Cortex of kidney (tissue), 1 donor: ENCODE data around the gene SLC27A1.
"Not testable (repeated sequence)": the region's sequence is repeated elsewhere in the genome, so short reads cannot be mapped to it uniquely, and the experiment has no call there.

Experiments
- DNase-seq: peaks from one replicate; lab custom pipeline; 2025; lab: John Stamatoyannopoulos, UW

SLC27A1 gene

DNA sequence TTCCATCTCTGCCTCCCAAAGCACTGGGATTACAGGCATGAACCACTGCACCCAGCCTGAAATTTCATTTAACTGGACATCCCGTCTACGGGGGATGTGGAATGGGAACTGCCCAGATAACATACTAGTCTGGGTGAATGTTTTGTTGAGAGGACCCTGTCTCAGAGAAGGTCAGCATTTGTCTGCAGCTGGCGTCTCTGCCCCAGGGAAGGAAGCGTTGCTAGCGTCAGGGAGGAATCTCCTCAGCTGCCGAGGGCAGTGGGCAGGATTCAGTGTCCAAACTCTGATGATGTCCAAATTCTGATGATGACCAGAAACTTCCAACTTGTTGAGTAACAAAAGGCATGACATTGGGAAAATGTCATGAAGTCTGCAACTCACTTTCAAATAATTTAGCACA is 12.7 kb upstream of the SLC27A1 start:
- DNase-seq, result no peak

DNA sequence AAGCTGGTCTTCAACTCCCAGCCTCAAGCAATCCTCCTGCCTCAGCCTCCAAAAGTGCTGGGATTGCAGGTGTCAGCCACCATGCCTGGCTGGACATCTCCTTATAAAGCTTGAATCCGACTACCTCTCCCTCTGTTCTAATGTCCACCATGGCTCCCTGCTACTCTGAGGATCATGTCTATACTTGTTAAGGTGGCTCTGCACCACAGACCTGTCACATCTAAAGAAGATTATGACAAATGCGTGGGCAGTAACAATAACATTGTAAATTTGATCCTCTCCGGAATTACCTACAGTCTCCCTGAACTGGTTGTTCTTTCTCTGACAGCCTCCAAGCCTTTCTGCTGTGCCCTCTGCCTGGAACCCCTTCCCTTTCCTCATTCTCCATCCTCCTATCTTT is 11.4 kb upstream of the SLC27A1 start:
- no peak for DNase-seq

DNA sequence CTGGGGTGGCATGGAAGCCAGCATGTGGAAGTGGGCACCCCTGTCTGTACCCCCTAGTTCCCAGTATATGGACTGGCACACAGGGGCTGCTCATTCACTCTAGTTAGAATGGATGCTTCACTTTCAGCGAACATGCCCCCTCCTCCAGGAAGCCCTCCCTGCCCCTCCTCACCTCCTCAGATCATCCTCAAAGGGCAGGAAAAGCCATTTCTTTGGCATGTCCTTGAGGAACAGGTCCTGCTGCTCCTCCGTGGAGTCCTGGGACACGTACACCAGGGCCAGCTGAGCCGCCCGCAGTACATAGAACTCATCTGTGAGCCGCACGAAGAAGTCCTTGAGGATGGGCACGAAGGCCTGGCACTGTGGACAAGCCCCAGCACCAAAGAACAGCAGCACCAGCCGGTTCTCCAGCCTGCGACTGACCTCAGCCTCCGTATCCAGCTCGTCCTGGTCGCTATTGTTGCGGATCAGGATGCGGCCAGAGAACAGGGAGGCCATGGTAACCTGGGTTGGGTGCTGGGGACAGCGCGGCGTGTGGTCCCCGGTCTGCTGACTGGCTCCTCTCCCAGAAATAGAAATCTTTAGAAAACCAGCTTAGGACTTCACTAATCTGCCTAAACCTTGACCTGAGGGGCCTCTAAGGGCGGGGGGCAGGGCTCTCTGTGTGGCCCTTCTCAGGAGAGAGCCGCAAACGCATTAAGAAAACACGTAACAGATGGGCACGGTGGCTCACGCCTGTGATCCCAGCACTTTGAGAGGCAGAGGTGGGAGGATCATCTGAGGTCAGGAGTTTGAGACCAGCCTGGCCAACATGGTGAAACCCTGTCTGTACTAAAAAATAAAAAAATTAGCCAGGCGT is 9.7 kb upstream of the SLC27A1 start, which contains the start of gene NXNL1:
Gene NXNL1 (minus strand): TSS at position 555 of the 859 bp plus-strand sequence. CDS start 57 bp downstream, at position 498.
- no peak for DNase-seq

DNA sequence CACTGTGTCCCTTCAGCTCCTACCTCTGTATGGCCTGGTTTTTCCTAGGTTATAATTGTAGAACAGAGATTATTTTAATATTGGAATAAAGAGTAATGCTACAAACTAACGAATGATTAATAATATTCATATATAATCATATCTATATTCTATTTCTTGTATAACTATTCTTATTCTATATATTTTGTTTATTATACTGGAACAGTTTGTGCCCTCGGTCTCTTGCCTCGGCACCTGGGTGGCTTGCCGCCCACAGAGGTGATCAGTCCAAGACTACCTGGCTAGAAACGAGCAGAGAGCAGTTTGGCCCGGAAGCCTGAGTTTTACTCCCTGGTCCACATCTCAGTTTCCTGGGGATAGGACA is 3.9 kb upstream of the SLC27A1 start:
- DNase-seq, result no peak

DNA sequence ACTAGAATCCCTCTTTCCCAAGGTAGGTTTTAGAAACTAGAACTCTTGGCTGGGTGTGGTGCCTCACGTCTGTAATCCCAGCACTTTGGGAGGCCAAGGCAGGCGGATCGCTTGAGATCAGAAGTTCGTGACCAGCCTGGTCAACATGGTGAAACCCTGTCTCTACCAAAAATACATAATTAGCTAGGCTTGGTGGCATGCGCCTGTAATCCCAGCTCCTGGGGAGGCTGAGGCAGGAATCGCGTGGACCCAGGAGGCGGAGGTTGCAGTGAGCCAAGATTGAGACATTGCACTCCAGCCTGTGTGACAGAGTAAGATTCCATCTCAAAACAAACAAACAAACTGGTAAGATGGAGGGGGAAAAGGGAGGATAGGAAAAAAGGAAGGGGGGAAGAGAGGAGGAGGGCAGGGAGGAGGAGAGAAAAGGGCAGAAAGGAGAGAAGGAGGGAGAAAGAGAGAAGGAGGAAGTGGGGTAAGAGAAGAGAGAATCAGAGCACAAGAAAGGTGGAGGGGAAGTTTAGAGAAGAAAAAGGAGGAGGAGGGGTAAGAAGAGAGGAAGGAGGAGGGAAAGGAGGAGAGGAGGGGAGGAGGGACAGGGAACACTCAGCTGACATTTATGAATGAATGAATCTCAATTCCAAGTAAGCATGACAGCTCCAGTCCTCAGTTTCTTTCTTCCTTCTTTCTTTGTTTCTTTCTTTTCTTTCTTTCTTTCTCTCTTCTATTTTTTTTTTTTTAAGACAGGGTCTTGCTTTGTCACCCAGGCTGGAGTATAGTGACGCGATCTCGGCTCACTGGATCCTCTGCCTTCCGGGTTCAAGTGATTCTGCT is 2.6 kb upstream of the SLC27A1 start:
- no peak for DNase-seq

DNA sequence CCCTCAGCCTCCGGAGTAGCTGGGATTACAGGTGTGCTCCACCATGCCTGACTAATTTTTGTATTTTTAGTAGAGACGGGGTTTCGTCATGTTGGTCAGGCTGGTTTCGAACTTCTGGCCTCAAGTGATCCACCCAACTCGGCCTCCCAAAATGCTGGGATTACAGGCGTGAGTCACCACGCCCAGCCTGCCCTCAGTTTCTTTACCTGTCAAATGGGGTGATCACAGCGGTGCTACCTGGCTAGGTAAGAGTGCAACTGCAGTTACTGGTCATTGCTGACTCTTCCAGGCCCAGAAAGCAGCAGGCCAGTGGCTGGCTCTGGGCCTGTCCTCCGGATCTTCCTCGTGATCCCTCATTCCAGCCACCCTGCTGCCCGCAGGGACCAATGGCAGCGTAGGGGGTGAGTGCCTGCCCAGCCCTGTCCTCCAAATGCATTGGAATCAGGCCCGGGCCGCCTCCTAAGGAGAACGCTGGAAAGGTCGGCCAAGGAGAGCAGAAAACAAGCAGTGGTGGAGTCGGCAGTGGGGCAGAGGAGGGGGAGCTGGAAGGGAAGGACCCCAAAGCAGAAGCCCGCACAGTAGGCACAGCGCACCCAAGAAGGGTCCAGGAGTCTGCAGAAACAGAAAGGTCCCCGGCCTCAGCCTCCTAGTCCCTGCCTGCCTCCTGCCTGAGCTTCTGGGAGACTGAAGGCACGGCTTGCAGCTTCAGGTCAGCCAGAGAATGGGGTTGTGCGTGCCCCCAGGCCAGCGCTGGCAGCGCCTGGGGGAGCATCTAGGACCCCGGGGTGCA is 1.8 kb upstream of the SLC27A1 start:
- no peak for DNase-seq

DNA sequence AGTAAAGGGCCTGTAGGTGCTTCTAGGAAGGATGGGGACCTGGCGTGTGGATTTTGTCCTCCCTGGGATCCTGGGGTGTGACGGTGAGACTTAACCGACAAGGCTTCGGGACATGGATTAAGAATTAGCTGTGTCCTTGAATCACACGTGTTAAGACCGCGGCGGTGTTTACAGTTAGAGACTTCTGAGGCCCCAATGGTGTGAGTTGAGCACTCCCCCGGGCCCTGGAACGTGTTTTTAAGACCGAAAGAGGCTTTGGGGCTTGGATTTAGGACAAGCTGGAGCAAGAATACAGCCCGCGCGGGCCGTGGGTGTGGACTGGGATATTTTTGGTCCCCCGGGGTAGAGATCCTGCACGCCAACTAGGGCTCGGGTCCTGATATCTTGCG is 1.2 kb upstream of the SLC27A1 start:
- no peak for DNase-seq

DNA sequence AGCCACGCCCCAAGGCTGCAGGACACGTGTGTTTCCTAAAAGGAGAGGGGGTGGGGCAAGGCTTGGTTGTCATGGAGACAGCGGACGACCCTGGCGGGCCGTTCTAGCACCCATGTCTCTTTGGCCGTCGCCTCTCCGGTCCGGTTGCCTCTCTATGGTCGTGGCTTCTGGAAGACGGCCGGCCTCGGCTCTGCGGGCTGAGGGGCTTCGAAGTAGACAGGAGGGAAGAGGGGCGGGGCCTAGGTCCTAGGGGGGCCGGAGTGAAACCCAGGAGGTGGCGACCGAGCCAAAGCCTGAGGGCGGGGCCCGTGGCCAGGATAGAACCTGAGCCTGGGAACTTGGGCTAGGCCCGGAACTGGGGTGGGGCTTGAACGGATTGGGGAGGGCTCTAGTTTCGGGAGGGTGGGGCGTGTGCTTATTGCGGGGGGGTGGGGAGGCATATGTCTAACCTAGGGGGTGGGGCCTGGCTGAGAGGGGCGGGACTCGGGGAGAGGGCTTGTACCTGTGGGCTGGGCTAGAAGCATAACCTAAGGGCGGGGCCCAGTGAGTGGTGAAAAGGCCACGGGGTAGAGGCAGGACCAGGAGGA is 750 bp upstream of the SLC27A1 start:
- DNase-seq, result no peak

DNA sequence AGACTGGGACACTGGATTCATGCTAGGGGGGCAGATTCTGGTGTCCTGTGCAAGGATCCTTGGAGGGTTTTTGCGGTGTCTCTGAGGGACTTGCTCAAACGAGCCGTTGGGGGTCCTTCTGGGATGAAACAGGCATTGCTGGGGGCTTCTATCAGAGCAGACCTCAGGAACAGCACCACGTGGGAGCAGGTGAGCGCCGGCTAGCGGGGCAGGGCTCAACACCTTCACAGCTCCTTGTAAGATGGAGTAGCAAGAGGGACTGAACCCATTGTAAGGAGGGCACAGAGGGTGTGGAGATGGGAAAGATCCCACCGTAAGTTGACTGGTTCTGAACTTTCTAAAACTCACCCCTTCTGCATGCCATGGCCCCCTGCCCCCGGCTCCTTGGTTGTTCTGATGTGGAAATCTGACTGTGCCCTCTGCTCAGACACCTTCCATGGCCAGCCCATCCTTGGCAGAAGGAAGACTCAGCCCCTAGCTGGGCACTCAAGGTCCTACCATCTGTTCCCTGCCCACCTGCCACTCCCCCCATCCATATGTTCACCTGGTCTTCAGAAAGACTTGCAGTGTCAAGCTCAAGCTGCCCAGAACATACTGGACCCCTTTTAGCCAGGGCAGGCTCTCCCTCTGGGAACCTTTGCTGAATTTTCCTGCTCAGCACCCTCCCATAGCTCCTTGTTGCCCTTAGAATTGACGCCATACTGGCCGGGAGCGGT is 1.2 kb downstream of the SLC27A1 start:
- no peak for DNase-seq

DNA sequence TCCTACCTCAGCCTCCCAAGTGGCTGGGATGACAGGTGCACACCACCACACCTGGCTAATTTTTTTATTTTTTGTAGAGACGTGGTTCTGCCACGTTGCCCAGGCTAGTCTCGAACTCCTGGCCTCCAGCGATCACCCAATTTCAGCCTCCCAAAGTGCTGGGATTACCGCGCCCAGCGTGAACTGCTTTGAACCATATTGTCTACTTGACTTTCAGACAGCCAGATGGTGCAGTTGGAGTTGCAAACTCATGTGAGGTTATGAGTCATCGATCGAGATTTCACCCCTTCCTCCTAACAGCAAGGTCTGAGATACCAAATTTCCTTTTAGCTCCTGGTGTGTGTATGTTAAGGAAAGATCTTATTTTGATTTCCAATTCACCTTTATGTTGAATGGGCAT is 2.7 kb downstream of the SLC27A1 start:
- DNase-seq, result no peak

DNA sequence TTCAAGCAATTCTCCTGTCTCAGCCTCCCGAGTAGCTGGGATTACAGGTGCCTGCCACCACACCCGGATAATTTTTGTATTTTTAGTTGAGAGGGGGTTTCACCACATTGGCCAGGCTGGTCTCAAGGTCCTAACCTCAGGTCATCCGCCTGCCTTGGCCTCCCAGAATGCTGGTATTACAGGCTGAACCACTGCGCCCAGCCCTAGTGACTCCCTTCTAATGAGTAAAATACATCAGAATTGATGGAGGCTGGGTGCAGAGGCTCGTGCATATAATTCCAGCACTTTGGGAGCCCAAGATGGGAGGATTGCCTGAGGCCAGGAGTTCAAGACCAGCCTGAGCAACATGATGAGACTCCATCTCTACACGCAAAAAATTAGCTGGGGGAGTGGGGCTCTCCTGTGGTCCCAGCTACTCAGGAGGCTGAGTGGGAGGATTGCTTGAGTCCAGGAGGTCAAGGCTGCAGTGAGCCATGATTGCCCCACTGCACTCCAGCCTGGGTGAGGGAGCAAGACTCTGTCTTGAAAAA is 4.8 kb downstream of the SLC27A1 start:
- not testable (repeated sequence) for DNase-seq

DNA sequence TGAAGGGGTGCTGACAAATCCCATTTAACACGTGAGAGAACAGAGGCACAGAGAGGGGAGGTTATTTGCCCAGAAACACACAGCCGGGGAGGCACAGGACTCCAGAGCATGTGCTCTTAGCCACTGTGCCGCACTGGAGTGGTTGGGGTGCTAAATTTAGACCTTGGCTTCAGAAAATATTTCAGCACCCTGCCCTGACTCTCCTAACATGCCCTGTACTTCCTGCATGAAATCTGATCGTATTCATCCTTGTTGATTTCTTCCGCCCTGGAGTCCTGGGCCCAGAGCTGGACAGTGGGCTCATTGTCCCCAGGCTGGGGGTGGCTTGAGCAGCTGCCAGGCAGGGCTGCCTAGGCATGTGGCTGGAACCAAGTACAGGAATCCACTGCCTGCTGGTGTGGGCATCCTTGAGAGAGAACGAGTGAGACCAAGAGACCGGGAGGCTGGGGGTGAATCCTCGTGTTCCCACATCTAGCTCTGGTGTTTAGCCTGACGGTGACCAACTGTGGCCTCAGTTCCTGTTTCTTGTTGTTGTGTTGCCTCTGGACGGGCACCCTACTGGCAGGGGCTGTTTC is 5.3 kb downstream of the SLC27A1 start:
- DNase-seq, result no peak

DNA sequence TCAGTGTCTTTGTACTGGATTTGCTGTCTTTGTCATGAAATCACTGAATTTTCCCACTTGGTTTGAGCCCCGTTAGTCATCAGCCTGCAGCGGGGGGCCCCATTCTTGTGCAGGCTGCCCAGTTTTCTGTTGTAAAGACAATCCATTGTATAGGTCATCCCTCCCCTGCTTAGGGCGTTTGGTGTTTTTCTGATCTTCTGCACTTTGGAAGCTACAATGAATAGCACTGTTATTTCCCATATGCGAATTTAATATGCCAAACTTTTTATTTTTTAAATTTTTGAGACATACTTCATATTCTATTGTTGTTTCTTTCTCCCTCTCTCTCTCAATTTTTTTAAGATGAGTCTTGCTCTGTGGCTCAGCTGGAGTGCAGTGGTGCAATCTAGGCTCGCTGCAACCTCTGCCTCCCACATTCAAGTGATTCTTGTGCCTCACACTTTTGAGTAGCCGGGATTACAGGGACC is 9.0 kb downstream of the SLC27A1 start:
- no peak for DNase-seq

DNA sequence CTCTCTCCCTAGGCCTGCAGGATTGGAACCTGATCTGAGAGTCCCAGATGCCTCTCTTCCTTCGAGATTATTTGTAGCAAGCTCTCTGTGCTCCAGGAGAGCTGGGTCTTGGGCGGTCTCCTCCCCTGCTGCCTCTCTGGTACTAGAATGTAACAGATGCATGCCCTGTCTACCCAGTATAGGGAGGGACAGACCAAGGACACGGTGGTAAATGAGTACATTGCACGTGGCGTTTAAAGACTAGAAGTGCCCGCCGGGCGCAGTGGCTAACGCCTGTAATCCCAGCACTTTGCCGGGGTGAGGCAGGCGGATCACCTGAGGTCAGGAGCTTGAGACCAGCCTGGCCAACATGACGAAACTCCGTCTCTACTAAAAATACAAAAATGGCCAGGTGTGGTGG is 11.7 kb downstream of the SLC27A1 start:
- DNase-seq, result no peak

DNA sequence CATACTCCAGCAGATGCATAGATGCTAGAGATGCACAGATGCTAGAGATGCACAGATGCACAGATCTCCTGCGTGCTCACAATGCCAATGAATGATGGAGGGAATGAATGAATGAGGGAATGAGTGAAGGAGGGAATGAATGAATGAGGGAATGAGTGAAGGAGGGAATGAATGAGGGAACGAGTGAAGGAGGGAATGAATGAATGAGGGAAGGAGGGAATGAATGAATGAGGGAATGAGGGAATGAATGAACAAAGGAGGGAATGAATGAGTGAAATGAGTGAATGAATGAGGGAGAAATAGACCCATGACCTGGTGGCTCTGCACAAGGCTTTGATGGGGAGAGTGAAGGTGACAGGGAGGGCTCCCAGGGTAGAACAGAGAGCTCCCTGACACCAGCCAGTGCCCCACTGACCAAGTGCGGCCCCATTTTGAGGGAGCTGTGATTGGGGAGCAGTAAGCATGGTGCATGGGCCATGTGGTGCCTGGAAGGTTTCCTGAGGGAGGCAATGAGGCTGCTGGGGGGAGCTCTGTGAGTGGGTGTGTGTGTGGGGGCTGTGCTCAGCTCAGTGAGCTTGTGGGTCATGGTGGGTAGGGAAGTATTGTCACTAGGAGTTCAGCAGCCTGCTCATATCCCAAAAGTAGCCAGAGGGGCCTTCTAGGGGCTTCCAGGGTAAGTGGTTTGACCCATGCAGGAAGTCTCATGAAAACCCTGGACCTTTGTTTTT is 12.7 kb downstream of the SLC27A1 start:
- DNase-seq, result no peak

DNA sequence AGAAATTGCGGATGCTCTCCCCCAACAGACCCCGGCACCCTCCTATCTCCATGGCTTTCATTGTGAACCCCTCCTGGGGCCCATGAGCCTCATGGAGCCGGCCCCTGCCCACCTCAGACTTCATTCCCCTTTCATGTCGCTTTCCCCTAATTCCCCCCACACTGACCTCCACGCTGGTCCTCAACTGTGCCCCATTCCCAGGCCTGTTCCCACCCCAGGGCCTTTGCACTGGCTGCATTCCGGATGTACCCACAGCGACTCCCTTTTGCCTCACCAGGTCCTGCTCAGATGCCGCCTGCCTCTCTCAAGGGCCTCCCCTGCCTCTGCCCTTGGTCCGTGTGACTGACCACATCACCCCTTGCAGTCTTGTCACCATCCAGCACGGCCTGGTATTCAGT is 13.3 kb downstream of the SLC27A1 start:
- no peak for DNase-seq

DNA sequence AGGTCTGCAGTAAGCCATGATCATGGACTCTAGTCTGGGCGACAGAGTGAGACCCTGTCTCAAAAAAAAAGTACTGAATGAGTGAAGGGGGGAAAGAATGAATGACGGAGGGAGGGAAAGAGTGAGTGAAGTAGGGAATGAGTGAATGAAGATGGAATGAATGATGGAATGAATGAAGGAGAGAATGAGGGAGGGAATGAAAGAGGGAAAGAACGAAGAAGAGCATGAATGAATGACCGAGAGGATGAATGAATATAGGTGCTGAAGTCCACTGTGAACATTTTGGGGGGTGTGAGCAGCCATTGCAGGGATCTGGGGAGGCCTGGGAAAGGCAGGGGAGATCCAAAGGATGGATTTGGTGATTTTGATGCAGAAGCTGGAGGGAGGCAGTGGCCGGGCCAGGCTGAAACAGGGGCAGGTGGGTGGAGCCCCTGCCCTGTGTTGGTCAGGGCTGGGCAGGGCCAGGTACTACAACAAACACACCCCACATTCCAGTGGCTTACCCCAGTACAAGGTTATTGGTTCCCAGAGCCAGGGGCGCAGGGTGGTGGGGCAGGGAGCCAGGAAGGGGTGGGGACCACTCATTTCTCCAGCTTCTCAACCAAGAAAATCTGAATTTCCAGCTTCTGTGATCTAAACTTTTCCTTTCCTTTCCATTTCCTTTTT is 14.3 kb downstream of the SLC27A1 start:
- no peak for DNase-seq

DNA sequence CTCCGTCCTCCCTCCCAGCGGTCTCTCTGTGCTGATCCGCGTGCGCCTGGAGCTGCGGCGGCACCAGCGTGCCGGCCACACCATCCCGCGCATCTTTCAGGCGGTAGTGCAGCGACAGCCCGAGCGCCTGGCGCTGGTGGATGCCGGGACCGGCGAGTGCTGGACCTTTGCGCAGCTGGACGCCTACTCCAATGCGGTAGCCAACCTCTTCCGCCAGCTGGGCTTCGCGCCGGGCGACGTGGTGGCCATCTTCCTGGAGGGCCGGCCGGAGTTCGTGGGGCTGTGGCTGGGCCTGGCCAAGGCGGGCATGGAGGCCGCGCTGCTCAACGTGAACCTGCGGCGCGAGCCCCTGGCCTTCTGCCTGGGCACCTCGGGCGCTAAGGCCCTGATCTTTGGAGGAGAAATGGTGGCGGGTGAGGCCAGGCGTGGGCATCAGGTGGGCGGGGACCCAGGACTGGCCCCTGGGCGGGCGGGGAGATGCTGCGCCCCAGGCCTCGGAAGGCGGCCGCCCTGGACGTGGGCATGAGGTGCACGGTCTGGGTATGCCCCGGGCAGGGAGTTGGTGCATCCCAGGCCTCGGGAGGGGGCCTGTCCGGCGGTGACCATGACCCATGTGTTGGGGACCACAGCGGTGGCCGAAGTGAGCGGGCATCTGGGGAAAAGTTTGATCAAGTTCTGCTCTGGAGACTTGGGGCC is 16.4 kb downstream of the SLC27A1 start:
- no peak for DNase-seq
